Natural killer cell (primary cell): Measurements from ENCODE around the gene PCGF3. TPM values are rescaled to one million over a fixed set of nuclear protein-coding genes. Genes with fewer than 3 reads are reported as not detected.

Experiments used
- ATAC-seq, 3 donors: fragments of 150-1000 bp in 2 of 3; fragments of 200-7000 bp in 1 of 3; cut with Tn5 transposase; 1 replicate in 1 of 3; 2 replicates in 2 of 3; pipeline ENCODE4 v1.10.0; 2021; ENCODE audit warnings: mild to moderate bottlenecking in 2 of 3, moderate library complexity in 2 of 3
- DNase-seq, 2 donors: peaks; one replicate each; pipeline versions ENCODE4 v3.0.0 to v3.0.0-alpha.2; 2013 to 2021; ENCODE audit warnings: mixed read lengths in 1 of 2
- H3K27ac ChIP-seq: one replicate; pipeline ENCODE4 v1.5.1; 2013; ENCODE audit warnings: mild to moderate bottlenecking, low read length
- H3K27me3 ChIP-seq: one replicate; pipeline ENCODE4 v1.6.1; 2013; ENCODE audit warnings: low read length; ENCODE audit not compliant: control insufficient read depth, insufficient read depth
- H3K36me3 ChIP-seq: one replicate; pipeline ENCODE4 v1.6.1; 2013; ENCODE audit warnings: low read length; ENCODE audit not compliant: control insufficient read depth, insufficient read depth
- H3K4me1 ChIP-seq: one replicate; pipeline ENCODE4 v1.6.1; 2013; ENCODE audit warnings: low read length; ENCODE audit not compliant: control insufficient read depth, insufficient read depth
- H3K4me3 ChIP-seq: one replicate; pipeline ENCODE4 v1.5.1; 2013; ENCODE audit warnings: low read length
- H3K9me3 ChIP-seq: one replicate; pipeline ENCODE4 v1.6.1; 2013; ENCODE audit warnings: low read length; ENCODE audit not compliant: control insufficient read depth, insufficient read depth
- H3K27ac Mint-ChIP-seq, 2 donors: one replicate each; pipeline ENCODE4 v1.8.0; 2022; ENCODE audit warnings: mild to moderate bottlenecking in 2 of 2, mixed read lengths in 2 of 2, moderate library complexity in 1 of 2
- H3K27me3 Mint-ChIP-seq, 2 donors: one replicate each; pipeline ENCODE4 v1.8.0; 2022; ENCODE audit warnings: low read depth in 2 of 2, mixed read lengths in 2 of 2
- H3K36me3 Mint-ChIP-seq: one replicate; pipeline ENCODE4 v1.8.0; 2022; ENCODE audit warnings: mixed read lengths
- H3K4me1 Mint-ChIP-seq, 2 donors: one replicate each; pipeline ENCODE4 v1.8.0; 2022; ENCODE audit warnings: mixed read lengths in 2 of 2
- H3K4me3 Mint-ChIP-seq: one replicate; pipeline ENCODE4 v1.8.0; 2022; ENCODE audit warnings: mild to moderate bottlenecking, moderate library complexity, mixed read lengths
- H3K9me3 Mint-ChIP-seq, 2 donors: one replicate each; pipeline ENCODE4 v1.8.0; 2022; ENCODE audit warnings: mixed read lengths in 2 of 2
- WGBS: methylation state at CpG from one replicate; pipeline ENCODE4 v1.1.7; 2013; ENCODE audit warnings: missing lambda C conversion rate; ENCODE audit not compliant: insufficient coverage; 5-methylcytosine and 5-hydroxymethylcytosine counted together
- intact Hi-C: fragments of 100-400 bp; cut with micrococcal nuclease; formaldehyde crosslinking; loops from one replicate; pipeline ENCODE4 v1.14.2; 2022
- total RNA-seq, 4 donors: library from RNA; stranded (reverse); fragments of 120-200 nt in 1 of 4; gene quantifications; one replicate each; pipeline versions ENCODE4 v1.2.3 to v1.2.4, GENCODE V29; 2013 to 2022
- TF ChIP-seq, protein P1 (sequence below): fragments of 200-600 bp; IDR thresholded peaks from one replicate; pipeline ENCODE4 v1.8.0; 2022; ENCODE audit warnings: antibody characterized with exemption

PCGF3 gene
- total RNA-seq, 3 donors from 2014 or later (not counting 1 experiment from before 2014, with no cell fraction given): 71.2 to 101 (median 97.2) TPM

DNA sequence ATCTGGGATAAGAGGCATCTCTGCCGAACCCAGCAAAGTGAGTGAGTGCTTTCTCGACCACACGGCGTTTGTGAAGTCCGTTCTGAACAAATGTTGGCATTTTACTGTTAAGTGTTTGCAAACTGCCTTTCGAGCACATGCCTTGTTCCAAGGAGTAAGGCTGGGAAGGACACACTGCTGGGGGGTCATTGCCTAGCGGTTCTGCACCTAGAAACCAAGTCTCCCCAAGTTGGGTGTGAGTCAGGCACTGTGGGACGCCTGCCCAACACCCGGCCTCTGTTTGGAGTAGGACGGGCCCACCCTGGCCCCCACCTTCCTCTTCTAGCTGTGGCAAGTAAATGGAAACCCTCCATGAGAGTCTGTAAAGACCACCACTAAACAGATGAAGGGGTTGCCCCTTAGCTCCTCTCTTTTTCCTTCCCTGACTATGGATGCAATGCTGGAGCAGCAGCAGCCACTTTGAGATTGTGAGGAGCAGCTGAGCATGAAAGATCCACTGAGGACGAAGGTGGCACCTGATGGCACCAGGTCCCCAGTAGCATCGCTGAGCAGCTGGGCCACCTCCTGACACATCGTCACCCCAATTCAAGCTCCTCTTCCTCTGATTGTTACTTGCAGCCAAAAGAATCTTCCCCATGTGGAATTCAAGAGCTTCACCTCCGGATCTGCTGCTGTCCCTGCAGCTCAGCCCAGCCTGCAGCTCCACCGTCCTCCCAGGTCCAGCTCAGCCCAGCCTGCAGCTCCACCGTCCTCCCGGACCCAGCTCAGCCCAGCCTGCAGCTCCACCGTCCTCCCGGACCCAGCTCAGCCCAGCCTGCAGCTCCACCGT, 114.0 kb downstream of the PCGF3 start:
- WGBS: 85% methylated on average over 20 of the region's 20 CpGs
- Mint-ChIP-seq H3K27ac (no peak overlapping the region), H3K36me3 (no peaks in the 10 kb centered on the region), H3K4me3 (no peak overlapping the region), H3K4me1 (no peaks in the 10 kb centered on the region), H3K27me3 (peaks cover 28 to 43% of the 10 kb centered on the region in 2 donors), H3K9me3 (no peaks in the 10 kb centered on the region)
- Histone ChIP-seq H3K27me3 (peaks cover 18% of the 10 kb centered on the region), H3K36me3 (no peaks in the 10 kb centered on the region), H3K27ac (no peak overlapping the region), H3K4me3 (no peak overlapping the region), H3K9me3 (no peaks in the 10 kb centered on the region), H3K4me1 (no peaks in the 10 kb centered on the region)
- intact Hi-C loops: no loop called here
- TF ChIP-seq, protein P1, sequence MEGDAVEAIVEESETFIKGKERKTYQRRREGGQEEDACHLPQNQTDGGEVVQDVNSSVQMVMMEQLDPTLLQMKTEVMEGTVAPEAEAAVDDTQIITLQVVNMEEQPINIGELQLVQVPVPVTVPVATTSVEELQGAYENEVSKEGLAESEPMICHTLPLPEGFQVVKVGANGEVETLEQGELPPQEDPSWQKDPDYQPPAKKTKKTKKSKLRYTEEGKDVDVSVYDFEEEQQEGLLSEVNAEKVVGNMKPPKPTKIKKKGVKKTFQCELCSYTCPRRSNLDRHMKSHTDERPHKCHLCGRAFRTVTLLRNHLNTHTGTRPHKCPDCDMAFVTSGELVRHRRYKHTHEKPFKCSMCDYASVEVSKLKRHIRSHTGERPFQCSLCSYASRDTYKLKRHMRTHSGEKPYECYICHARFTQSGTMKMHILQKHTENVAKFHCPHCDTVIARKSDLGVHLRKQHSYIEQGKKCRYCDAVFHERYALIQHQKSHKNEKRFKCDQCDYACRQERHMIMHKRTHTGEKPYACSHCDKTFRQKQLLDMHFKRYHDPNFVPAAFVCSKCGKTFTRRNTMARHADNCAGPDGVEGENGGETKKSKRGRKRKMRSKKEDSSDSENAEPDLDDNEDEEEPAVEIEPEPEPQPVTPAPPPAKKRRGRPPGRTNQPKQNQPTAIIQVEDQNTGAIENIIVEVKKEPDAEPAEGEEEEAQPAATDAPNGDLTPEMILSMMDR: no peak
- ATAC-seq (no peak), DNase-seq (no peak)

Other genes with a start within 250 kb of the PCGF3 start
- 10 to 100 TPM; 35.0 to 49.9 (median 37.3) TPM for gene ZNF721, start 206.7 kb upstream of the PCGF3 start, total RNA-seq
- gene PIGG, start 206.6 kb upstream of the PCGF3 start, total RNA-seq: 10 to 100 TPM; 71.9 to 82.9 (median 81.3) TPM
- gene TMEM271, start 129.5 kb upstream of the PCGF3 start, total RNA-seq: not detected
- gene PDE6B, start 80.3 kb upstream of the PCGF3 start, total RNA-seq: 10 to 100 TPM; 15.8 to 18.8 (median 17.2) TPM
- 100 to 1,000 TPM; 114 to 140 (median 136) TPM for gene ATP5ME, start 31.6 kb upstream of the PCGF3 start, total RNA-seq
- gene MYL5, start 31.3 kb upstream of the PCGF3 start, total RNA-seq: 10 to 100 TPM; 23.4 to 39.5 (median 30.1) TPM
- 10 to 100 TPM; 10.0 to 14.9 (median 10.4) TPM for gene SLC49A3, start 16.7 kb upstream of the PCGF3 start, total RNA-seq
- not detected for gene CPLX1, start 120.3 kb downstream of the PCGF3 start, total RNA-seq
- 100 to 1,000 TPM; 349 to 358 (median 349) TPM for gene GAK, start 226.5 kb downstream of the PCGF3 start, total RNA-seq
- gene TMEM175, start 226.6 kb downstream of the PCGF3 start, total RNA-seq: 10 to 100 TPM; 72.8 to 79.8 (median 73.2) TPM